Measurements from ENCODE around the gene PLXNA4.

DNA sequence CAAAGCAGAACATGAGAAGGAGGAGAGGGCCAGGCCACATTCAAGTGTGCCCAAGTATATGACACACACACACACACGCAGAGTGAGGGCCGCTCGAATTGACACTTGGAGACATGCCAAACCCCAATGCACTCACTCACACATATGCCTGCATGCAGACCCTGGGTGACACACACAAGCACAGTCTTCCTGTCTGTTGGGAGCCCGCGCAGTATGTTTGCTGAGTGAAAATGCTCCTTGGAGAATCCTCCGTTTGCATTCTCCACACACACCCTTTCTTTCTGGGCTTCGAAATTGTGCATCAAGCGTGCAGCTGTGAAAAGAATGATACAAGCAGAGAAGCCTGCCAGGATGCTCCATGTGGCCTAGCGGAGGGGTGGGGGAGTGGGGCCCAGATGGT is 120.9 kb downstream of the PLXNA4 start:
- TF ChIP-seq EZH2 (IDR thresholded peaks at IDR 0.05; ENCODE audit: borderline replicate concordance, low read depth, low read length, poor library complexity, severe bottlenecking): no peak
- TF ChIP-seq, protein P1, sequence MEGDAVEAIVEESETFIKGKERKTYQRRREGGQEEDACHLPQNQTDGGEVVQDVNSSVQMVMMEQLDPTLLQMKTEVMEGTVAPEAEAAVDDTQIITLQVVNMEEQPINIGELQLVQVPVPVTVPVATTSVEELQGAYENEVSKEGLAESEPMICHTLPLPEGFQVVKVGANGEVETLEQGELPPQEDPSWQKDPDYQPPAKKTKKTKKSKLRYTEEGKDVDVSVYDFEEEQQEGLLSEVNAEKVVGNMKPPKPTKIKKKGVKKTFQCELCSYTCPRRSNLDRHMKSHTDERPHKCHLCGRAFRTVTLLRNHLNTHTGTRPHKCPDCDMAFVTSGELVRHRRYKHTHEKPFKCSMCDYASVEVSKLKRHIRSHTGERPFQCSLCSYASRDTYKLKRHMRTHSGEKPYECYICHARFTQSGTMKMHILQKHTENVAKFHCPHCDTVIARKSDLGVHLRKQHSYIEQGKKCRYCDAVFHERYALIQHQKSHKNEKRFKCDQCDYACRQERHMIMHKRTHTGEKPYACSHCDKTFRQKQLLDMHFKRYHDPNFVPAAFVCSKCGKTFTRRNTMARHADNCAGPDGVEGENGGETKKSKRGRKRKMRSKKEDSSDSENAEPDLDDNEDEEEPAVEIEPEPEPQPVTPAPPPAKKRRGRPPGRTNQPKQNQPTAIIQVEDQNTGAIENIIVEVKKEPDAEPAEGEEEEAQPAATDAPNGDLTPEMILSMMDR (conservative IDR thresholded peaks at IDR 0.05; ENCODE audit: low read depth, low read length): no peak

Data from A673 (cell line).